GDM1 (cell line): Measurements from ENCODE around the gene FSD1.
A peak's percentile ranks its signal among the peaks of the same experiment; 100 is the strongest.

Experiments
- DNase-seq: peaks from one replicate; lab custom pipeline; 2025; lab: John Stamatoyannopoulos, UW

The FSD1 gene

GRCh38 chr19:4365341-4365740 lies 60.9 kb downstream of the FSD1 start:
- no peak for DNase-seq

GRCh38 chr19:4365791-4366665 lies 61.6 kb downstream of the FSD1 start:
- DNase-seq = no peak

GRCh38 chr19:4366666-4367335 lies 62.4 kb downstream of the FSD1 start:
- no peak for DNase-seq

- DNase-seq = no peak
Measured at GRCh38 chr19:4367336-4367723, 62.9 kb downstream of the FSD1 start.

GRCh38 chr19:4367781-4368127 lies 63.4 kb downstream of the FSD1 start:
- no peak for DNase-seq

GRCh38 chr19:4368128-4368820 lies 63.9 kb downstream of the FSD1 start:
- DNase-seq = no peak

- DNase-seq = peak; percentile 31
Measured at GRCh38 chr19:4369109-4369887, 64.9 kb downstream of the FSD1 start.

- peak; percentile 65 for DNase-seq
Measured at GRCh38 chr19:4369888-4370260, 65.5 kb downstream of the FSD1 start.

GRCh38 chr19:4370418-4371041 lies 66.1 kb downstream of the FSD1 start:
- no peak for DNase-seq

GRCh38 chr19:4371247-4372164 lies 67.1 kb downstream of the FSD1 start:
- DNase-seq = no peak

GRCh38 chr19:4372165-4373012 lies 68.0 kb downstream of the FSD1 start:
- no peak for DNase-seq

GRCh38 chr19:4373013-4373367 lies 68.6 kb downstream of the FSD1 start:
- DNase-seq = no peak
